ENCODE measurements around the gene ZFP91. TPM values are rescaled to one million over a fixed set of nuclear protein-coding genes. Genes with fewer than 3 reads are reported as not detected.
A peak's percentile ranks its signal among the peaks of the same experiment; 100 is the strongest.

ZFP91 gene
- total and polyA plus RNA-seq, 9 of the 15 experiments (the other 6 are each of a cell fraction or from before 2014, with no cell fraction given): 17.6 to 58.3 (median 34.0) TPM

DNA sequence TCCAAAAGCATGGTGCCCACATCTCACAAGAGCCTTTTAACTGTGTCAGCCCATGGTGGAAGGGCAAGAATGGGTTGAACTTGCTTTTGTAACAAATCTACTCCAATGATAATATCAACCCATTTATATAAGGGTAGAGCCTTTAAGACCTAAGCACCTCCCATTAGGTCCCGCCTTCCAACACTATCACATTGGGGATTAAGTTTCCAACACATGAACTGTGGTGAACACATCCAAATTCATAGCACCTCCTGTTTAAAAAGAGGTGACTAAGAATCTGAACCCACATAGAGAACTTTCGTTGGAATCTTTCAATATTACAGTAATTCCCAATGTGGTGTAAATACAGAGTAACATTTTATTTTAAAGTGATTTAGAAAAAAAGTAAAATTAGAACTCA lies 34.4 kb downstream of the ZFP91 start (continued):
- TF ChIP-seq ZNF586 (CRISPR knock-in tag; conservative IDR thresholded peaks at IDR 0.05): no peak

DNA sequence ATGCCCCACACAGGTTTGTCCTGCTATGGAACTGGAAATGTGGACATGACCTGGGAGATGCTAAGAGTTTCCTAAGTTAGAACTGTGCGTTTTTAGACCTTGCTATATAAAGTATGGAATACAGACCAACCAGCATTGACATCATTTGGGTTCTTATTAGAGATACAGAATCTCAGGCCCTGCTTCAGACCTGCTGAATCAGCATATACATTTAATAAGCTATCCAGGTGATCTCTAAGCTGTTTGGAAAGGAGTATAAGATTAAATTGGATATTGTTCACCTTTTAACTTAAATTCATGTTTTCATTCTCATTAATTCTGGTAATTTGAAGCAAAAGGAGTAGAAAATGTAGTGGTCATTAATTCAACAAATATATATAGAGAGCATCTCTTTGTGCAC lies 36.7 kb downstream of the ZFP91 start:
- no peaks in the 10 kb centered on the region for H3K9me1 ChIP-seq (ENCODE audit: control insufficient read depth, insufficient read depth, low read length)
- H3K9me3 ChIP-seq (replicated peaks; ENCODE audit: control insufficient read depth, insufficient read depth, low read depth, low read length): no peaks in the 10 kb centered on the region
- FAIRE-seq (no peak), ATAC-seq (no peak), DNase-seq (ENCODE audit: extremely low read depth in 1 of 4, low spot score in 3 of 4) (no peak)
- POLR2A ChIA-PET: no interaction called here
- no peak overlapping the region for H3K27ac ChIP-seq (ENCODE audit: extremely low read depth, low read depth, low read length)
- H2AFZ ChIP-seq (ENCODE audit: low read depth, low read length): no peak overlapping the region
- no peak overlapping the region for H3K9ac ChIP-seq (ENCODE audit: insufficient read depth in 1 of 2, low read depth in 2 of 2, low read length in 2 of 2)
- TF ChIP-seq MAFG (tag; conservative IDR thresholded peaks at IDR 0.05) (peak; percentile 76), MAFK (IDR thresholded peaks at IDR 0.05; ENCODE audit: low read length) (peak; percentile 75), C11orf30 (IDR thresholded peaks at IDR 0.05; ENCODE audit: low read depth) (peak; percentile 78), ZNF316 (IDR thresholded peaks at IDR 0.05) (peak; percentile 84), MAFF (IDR thresholded peaks at IDR 0.05; ENCODE audit: low read length) (peak; percentile 77), NCOA2 (IDR thresholded peaks at IDR 0.05; ENCODE audit: partially characterized antibody in 2 of 2) (no peak)
- TF ChIP-seq, protein P1, sequence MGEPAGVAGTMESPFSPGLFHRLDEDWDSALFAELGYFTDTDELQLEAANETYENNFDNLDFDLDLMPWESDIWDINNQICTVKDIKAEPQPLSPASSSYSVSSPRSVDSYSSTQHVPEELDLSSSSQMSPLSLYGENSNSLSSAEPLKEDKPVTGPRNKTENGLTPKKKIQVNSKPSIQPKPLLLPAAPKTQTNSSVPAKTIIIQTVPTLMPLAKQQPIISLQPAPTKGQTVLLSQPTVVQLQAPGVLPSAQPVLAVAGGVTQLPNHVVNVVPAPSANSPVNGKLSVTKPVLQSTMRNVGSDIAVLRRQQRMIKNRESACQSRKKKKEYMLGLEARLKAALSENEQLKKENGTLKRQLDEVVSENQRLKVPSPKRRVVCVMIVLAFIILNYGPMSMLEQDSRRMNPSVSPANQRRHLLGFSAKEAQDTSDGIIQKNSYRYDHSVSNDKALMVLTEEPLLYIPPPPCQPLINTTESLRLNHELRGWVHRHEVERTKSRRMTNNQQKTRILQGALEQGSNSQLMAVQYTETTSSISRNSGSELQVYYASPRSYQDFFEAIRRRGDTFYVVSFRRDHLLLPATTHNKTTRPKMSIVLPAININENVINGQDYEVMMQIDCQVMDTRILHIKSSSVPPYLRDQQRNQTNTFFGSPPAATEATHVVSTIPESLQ (CRISPR knock-in tag; IDR thresholded peaks at IDR 0.05): no peak
- TF ChIP-seq, protein P2, sequence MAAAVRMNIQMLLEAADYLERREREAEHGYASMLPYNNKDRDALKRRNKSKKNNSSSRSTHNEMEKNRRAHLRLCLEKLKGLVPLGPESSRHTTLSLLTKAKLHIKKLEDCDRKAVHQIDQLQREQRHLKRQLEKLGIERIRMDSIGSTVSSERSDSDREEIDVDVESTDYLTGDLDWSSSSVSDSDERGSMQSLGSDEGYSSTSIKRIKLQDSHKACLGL (CRISPR knock-in tag; IDR thresholded peaks at IDR 0.05; ENCODE audit: borderline replicate concordance, poor library complexity, severe bottlenecking): no peak
- intact Hi-C loops (cut with micrococcal nuclease): no loop called here
- CTCF ChIA-PET (ENCODE audit: low intra/inter-chr PET ratio): interaction anchor here (0.7 kb wide), 1 partner anchor 37 kb away, joined by 3 read pairs; no protein-coding TSS in a partner anchor
- no peaks in the 10 kb centered on the region for H3K4me1 ChIP-seq (replicated peaks in 1 of 2; ENCODE audit: control insufficient read depth in 2 of 2, insufficient read depth in 2 of 2, low read length in 2 of 2)
- whole genome bisulfite sequencing (ENCODE audit: insufficient coverage, low coverage, missing lambda C conversion rate): 94% methylated on average over 1 of the region's 1 CpG
- H3K4me3 ChIP-seq: no peak overlapping the region
- no peaks in the 10 kb centered on the region for H3K27me3 ChIP-seq (ENCODE audit: control insufficient read depth in 2 of 2, insufficient read depth in 2 of 2, low read length in 2 of 2)
- H4K20me1 ChIP-seq (replicated peaks; ENCODE audit: control insufficient read depth, insufficient read depth, low read length): no peaks in the 10 kb centered on the region
- in situ Hi-C loops (cut with MboI): no loop called here
- H3K4me2 ChIP-seq (ENCODE audit: insufficient read depth, low read length): no peak overlapping the region
- no TSS peak for BruUV-seq (replicated peaks)
- peaks cover 100% of the 10 kb centered on the region for H3K36me3 ChIP-seq (ENCODE audit: control insufficient read depth, insufficient read depth, low read length)
- H3K79me2 ChIP-seq (ENCODE audit: control insufficient read depth, insufficient read depth, low read length): peaks cover 10% of the 10 kb centered on the region

Measured in K562 (cell line).